IgD-negative memory B cell (primary cell): Measurements from ENCODE around the gene GPANK1. TPM values are rescaled to one million over a fixed set of nuclear protein-coding genes. Genes with fewer than 3 reads are reported as not detected.

Experiments used
- H3K27ac Mint-ChIP-seq, 3 donors: one replicate each; pipeline ENCODE4 v1.8.0; 2020 to 2022; ENCODE audit warnings: mild to moderate bottlenecking in 3 of 3, mixed read lengths in 3 of 3, moderate library complexity in 1 of 3
- H3K27me3 Mint-ChIP-seq: one replicate; pipeline ENCODE4 v1.8.0; 2021; ENCODE audit warnings: mixed read lengths
- H3K36me3 Mint-ChIP-seq: one replicate; pipeline ENCODE4 v1.8.0; 2020; ENCODE audit warnings: mild to moderate bottlenecking, mixed read lengths
- H3K4me1 Mint-ChIP-seq, 3 donors: one replicate each; pipeline ENCODE4 v1.8.0; 2020 to 2022; ENCODE audit warnings: mixed read lengths in 3 of 3, mild to moderate bottlenecking in 1 of 3
- H3K4me3 Mint-ChIP-seq, 4 donors: one replicate each; pipeline ENCODE4 v1.8.0; 2020 to 2022; ENCODE audit warnings: mild to moderate bottlenecking in 4 of 4, mixed read lengths in 4 of 4, moderate library complexity in 3 of 4
- H3K9me3 Mint-ChIP-seq, 3 donors: one replicate each; pipeline ENCODE4 v1.8.0; 2020 to 2021; ENCODE audit warnings: mixed read lengths in 3 of 3, mild to moderate bottlenecking in 1 of 3
- polyA plus RNA-seq: library from polyadenylated mRNA; unstranded; fragments of 300-500 nt; fragmentation: Illumina TruSeq; gene quantifications from one replicate; pipeline ENCODE4 v1.2.3, GENCODE V29; 2021

The GPANK1 gene
- polyA plus RNA-seq, 1 donor from 2014 or later: 24.1 TPM

GRCh38 chr6:31645325-31645724, 19.5 kb downstream of the GPANK1 start:
- Mint-ChIP-seq H3K4me3 (peak overlapping the region in 2 of 4 donors; percentile 19 to 70), H3K27me3 (no peaks in the 10 kb centered on the region), H3K36me3 (peaks cover 3% of the 10 kb centered on the region), H3K9me3 (no peaks in the 10 kb centered on the region), H3K27ac (peak overlapping the region in 1 of 3 donors; percentile 72), H3K4me1 (peaks cover 2 to 5% (median 5%) of the 10 kb centered on the region in 3 donors)

- no peaks in the 10 kb centered on the region for H3K9me3 Mint-ChIP-seq
- peaks cover 3% of the 10 kb centered on the region for H3K36me3 Mint-ChIP-seq
- no peaks in the 10 kb centered on the region for H3K27me3 Mint-ChIP-seq
- H3K4me3 Mint-ChIP-seq: no peak overlapping the region
- no peaks in the 10 kb centered on the region for H3K4me1 Mint-ChIP-seq
- H3K27ac Mint-ChIP-seq: no peak overlapping the region
Measured at GRCh38 chr6:31643818-31644454, 20.9 kb downstream of the GPANK1 start.

- H3K4me1 Mint-ChIP-seq: no peaks in the 10 kb centered on the region
- H3K4me3 Mint-ChIP-seq: no peak overlapping the region
- no peaks in the 10 kb centered on the region for H3K27me3 Mint-ChIP-seq
- peaks cover 3% of the 10 kb centered on the region for H3K36me3 Mint-ChIP-seq
- no peaks in the 10 kb centered on the region for H3K9me3 Mint-ChIP-seq
- H3K27ac Mint-ChIP-seq: no peak overlapping the region
Measured at GRCh38 chr6:31642798-31643570, 21.8 kb downstream of the GPANK1 start.

GRCh38 chr6:31641370-31641769, 23.4 kb downstream of the GPANK1 start:
- peaks cover 3% of the 10 kb centered on the region for H3K36me3 Mint-ChIP-seq
- no peaks in the 10 kb centered on the region for H3K9me3 Mint-ChIP-seq
- H3K4me3 Mint-ChIP-seq: no peak overlapping the region
- H3K27me3 Mint-ChIP-seq: no peaks in the 10 kb centered on the region
- no peak overlapping the region for H3K27ac Mint-ChIP-seq
- no peaks in the 10 kb centered on the region for H3K4me1 Mint-ChIP-seq

GRCh38 chr6:31640612-31641011, 24.2 kb downstream of the GPANK1 start:
- Mint-ChIP-seq H3K9me3 (no peaks in the 10 kb centered on the region), H3K4me1 (no peaks in the 10 kb centered on the region), H3K27ac (no peak overlapping the region), H3K4me3 (no peak overlapping the region), H3K36me3 (peaks cover 2% of the 10 kb centered on the region), H3K27me3 (no peaks in the 10 kb centered on the region)

GRCh38 chr6:31639449-31639861, 25.3 kb downstream of the GPANK1 start:
- Mint-ChIP-seq H3K4me1 (no peaks in the 10 kb centered on the region), H3K27me3 (no peaks in the 10 kb centered on the region), H3K27ac (no peak overlapping the region), H3K36me3 (no peaks in the 10 kb centered on the region), H3K9me3 (no peaks in the 10 kb centered on the region), H3K4me3 (no peak overlapping the region)

GRCh38 chr6:31639043-31639442, 25.8 kb downstream of the GPANK1 start:
- H3K4me3 Mint-ChIP-seq: no peak overlapping the region
- no peaks in the 10 kb centered on the region for H3K9me3 Mint-ChIP-seq
- H3K4me1 Mint-ChIP-seq: no peaks in the 10 kb centered on the region
- H3K27ac Mint-ChIP-seq: no peak overlapping the region
- H3K36me3 Mint-ChIP-seq: no peaks in the 10 kb centered on the region
- no peaks in the 10 kb centered on the region for H3K27me3 Mint-ChIP-seq

- Mint-ChIP-seq H3K27ac (peak overlapping the region in 1 of 3 donors; percentile 43), H3K36me3 (no peaks in the 10 kb centered on the region), H3K4me3 (peak overlapping the region in 1 of 4 donors; percentile 49), H3K27me3 (no peaks in the 10 kb centered on the region), H3K9me3 (no peaks in the 10 kb centered on the region), H3K4me1 (no peaks in the 10 kb centered on the region)
Measured at GRCh38 chr6:31636698-31637596, 27.9 kb downstream of the GPANK1 start.

GRCh38 chr6:31634969-31635575, 29.7 kb downstream of the GPANK1 start:
- Mint-ChIP-seq H3K27ac (peak overlapping the region in 2 of 3 donors; percentile 58 to 81), H3K4me1 (no peaks in the 10 kb centered on the region), H3K36me3 (peaks cover 1% of the 10 kb centered on the region), H3K9me3 (no peaks in the 10 kb centered on the region), H3K27me3 (no peaks in the 10 kb centered on the region), H3K4me3 (no peak overlapping the region)

GRCh38 chr6:31634131-31634530, 30.7 kb downstream of the GPANK1 start:
- Mint-ChIP-seq H3K27ac (no peak overlapping the region), H3K4me1 (no peaks in the 10 kb centered on the region), H3K27me3 (no peaks in the 10 kb centered on the region), H3K9me3 (no peaks in the 10 kb centered on the region), H3K4me3 (no peak overlapping the region), H3K36me3 (peaks cover 1% of the 10 kb centered on the region)

GRCh38 chr6:31633447-31633846, 31.4 kb downstream of the GPANK1 start:
- no peaks in the 10 kb centered on the region for H3K4me1 Mint-ChIP-seq
- H3K9me3 Mint-ChIP-seq: no peaks in the 10 kb centered on the region
- H3K27ac Mint-ChIP-seq: peak overlapping the region in 1 of 3 donors; percentile 46
- H3K27me3 Mint-ChIP-seq: no peaks in the 10 kb centered on the region
- peaks cover 1% of the 10 kb centered on the region for H3K36me3 Mint-ChIP-seq
- H3K4me3 Mint-ChIP-seq: no peak overlapping the region

GRCh38 chr6:31632279-31632946, 32.4 kb downstream of the GPANK1 start:
- H3K27me3 Mint-ChIP-seq: no peaks in the 10 kb centered on the region
- H3K9me3 Mint-ChIP-seq: no peaks in the 10 kb centered on the region
- H3K4me1 Mint-ChIP-seq: no peaks in the 10 kb centered on the region
- peak overlapping the region in 1 of 3 donors; percentile 25 for H3K27ac Mint-ChIP-seq
- peaks cover 1% of the 10 kb centered on the region for H3K36me3 Mint-ChIP-seq
- no peak overlapping the region for H3K4me3 Mint-ChIP-seq

- no peak overlapping the region for H3K27ac Mint-ChIP-seq
- H3K9me3 Mint-ChIP-seq: no peaks in the 10 kb centered on the region
- no peaks in the 10 kb centered on the region for H3K4me1 Mint-ChIP-seq
Measured at GRCh38 chr6:31631681-31632278, 33.0 kb downstream of the GPANK1 start.

GRCh38 chr6:31631209-31631608, 33.6 kb downstream of the GPANK1 start:
- Mint-ChIP-seq H3K27me3 (no peaks in the 10 kb centered on the region), H3K4me1 (no peaks in the 10 kb centered on the region), H3K4me3 (no peak overlapping the region), H3K27ac (peak overlapping the region in 1 of 3 donors; percentile 15), H3K36me3 (peaks cover 4% of the 10 kb centered on the region), H3K9me3 (no peaks in the 10 kb centered on the region)

More at GRCh38 chr6:31631681-31632278, 33.0 kb downstream of the GPANK1 start:
- Mint-ChIP-seq H3K36me3 (peaks cover 1% of the 10 kb centered on the region), H3K4me3 (no peak overlapping the region), H3K27me3 (no peaks in the 10 kb centered on the region)
